H1 (cell line): ENCODE measurements around the gene CRKL. TPM values are rescaled to one million over a fixed set of nuclear protein-coding genes. Genes with fewer than 3 reads are reported as not detected.

Experiments
- CTCF ChIA-PET: fragments of 300-600 bp; sonication (Branson Sonifier 250); formaldehyde crosslinking; loops from one replicate; lab custom pipeline; 2021; ENCODE audit not compliant: partially characterized antibody; lab: Charles Lee
- POLR2A ChIA-PET: fragments of 300-600 bp; sonication (Branson Sonifier 250); formaldehyde crosslinking; loops from one replicate; lab custom pipeline; 2021; ENCODE audit warnings: inconsistent platforms; ENCODE audit not compliant: partially characterized antibody; lab: Charles Lee
- DNase-seq, 2 experiments: peaks; one replicate each; pipeline versions ENCODE4 v3.0.0 to v3.0.0-alpha.2; 2010 to 2022; ENCODE audit warnings: low spot score in 2 of 2, low read depth in 1 of 2, mixed read lengths in 1 of 2
- FAIRE-seq: peaks from 2 replicates; lab custom pipeline; 2011; peaks lifted over from hg19 to GRCh38; lab: Jason Lieb, UNC
- H2AFZ ChIP-seq: 2 replicates; pipeline ENCODE4 v1.8.1; 2012; ENCODE audit warnings: low read length, inconsistent platforms
- H2AK5ac ChIP-seq: 2 replicates; pipeline ENCODE4 v1.6.1; 2013; ENCODE audit warnings: low read depth, low read length
- H2BK120ac ChIP-seq: replicated peaks from 2 replicates; pipeline ENCODE3; 2013; ENCODE audit warnings: low read depth, low read length, inconsistent platforms
- H2BK12ac ChIP-seq: 2 replicates; pipeline ENCODE4 v1.6.1; 2013; ENCODE audit warnings: low read depth, low read length
- H2BK15ac ChIP-seq: 2 replicates; pipeline ENCODE4 v1.6.1; 2013; ENCODE audit warnings: low read length
- H2BK20ac ChIP-seq: 2 replicates; pipeline ENCODE4 v1.6.1; 2013; ENCODE audit warnings: low read length
- H2BK5ac ChIP-seq: 2 replicates; pipeline ENCODE4 v1.6.1; 2013; ENCODE audit warnings: low read depth, low read length
- H3K14ac ChIP-seq: 2 replicates; pipeline ENCODE4 v1.6.1; 2013; ENCODE audit warnings: inconsistent platforms; ENCODE audit not compliant: insufficient read length
- H3K18ac ChIP-seq: 2 replicates; pipeline ENCODE4 v1.6.1; 2013; ENCODE audit warnings: low read length; ENCODE audit errors: extremely low read depth
- H3K23ac ChIP-seq: 2 replicates; pipeline ENCODE4 v1.6.1; 2013; ENCODE audit warnings: inconsistent platforms; ENCODE audit not compliant: insufficient read length
- H3K23me2 ChIP-seq: 2 replicates; pipeline ENCODE4 v1.6.1; 2013; ENCODE audit warnings: low read depth, low read length
- H3K27ac ChIP-seq: 2 replicates; pipeline ENCODE4 v1.6.1; 2011; ENCODE audit warnings: low read depth, low read length, inconsistent platforms
- H3K27me3 ChIP-seq, 4 experiments: replicated peaks in 1 of 4; 1 replicate in 1 of 4; 2 replicates in 3 of 4; pipeline versions ENCODE4 v1.6.1 to v1.8.1; 2011 to 2013; ENCODE audit warnings: low read length in 3 of 4, mild to moderate bottlenecking in 3 of 4, inconsistent platforms in 2 of 4, mixed read lengths in 2 of 4, moderate library complexity in 1 of 4; ENCODE audit not compliant: control insufficient read depth in 3 of 4, insufficient read depth in 3 of 4; ENCODE audit errors: extremely low read depth in 1 of 4
- H3K36me3 ChIP-seq, 4 experiments: 2 replicates each; pipeline versions ENCODE4 v1.6.1 to v1.8.1; 2011 to 2013; ENCODE audit warnings: mild to moderate bottlenecking in 4 of 4, low read length in 3 of 4, moderate library complexity in 2 of 4, control low read depth in 1 of 4, inconsistent platforms in 1 of 4; ENCODE audit not compliant: insufficient read depth in 4 of 4, control insufficient read depth in 2 of 4
- H3K4ac ChIP-seq: replicated peaks from 2 replicates; pipeline ENCODE3; 2013; ENCODE audit warnings: low read length, low read depth, mixed read lengths, inconsistent platforms; ENCODE audit not compliant: insufficient read length
- H3K4me1 ChIP-seq, 4 experiments: replicated peaks in 1 of 4; 1 replicate in 1 of 4; 2 replicates in 3 of 4; pipeline versions ENCODE4 v1.6.1 to v1.8.1; 2011 to 2013; ENCODE audit warnings: low read length in 3 of 4, inconsistent platforms in 2 of 4, mixed read lengths in 1 of 4; ENCODE audit not compliant: insufficient read depth in 4 of 4, control insufficient read depth in 3 of 4
- H3K4me2 ChIP-seq, 2 experiments: 2 replicates each; pipeline versions ENCODE4 v1.6.1 to v1.8.1; 2011 to 2013; ENCODE audit warnings: low read depth in 2 of 2, low read length in 2 of 2, control low read depth in 1 of 2, inconsistent platforms in 1 of 2, mild to moderate bottlenecking in 1 of 2; ENCODE audit not compliant: insufficient read depth in 1 of 2
- H3K4me3 ChIP-seq, 4 experiments: fragments of 200-600, 300-600 bp in 1 of 4; sonication (generic), shearing (Covaris generic), sonication (Bioruptor Twin) in 1 of 4; 2 replicates each; pipeline versions ENCODE4 v1.5.1 to v1.8.1; 2011 to 2016; ENCODE audit warnings: low read length in 4 of 4, low read depth in 3 of 4, control low read depth in 2 of 4, inconsistent platforms in 2 of 4, mild to moderate bottlenecking in 2 of 4, mixed read lengths in 1 of 4, moderate library complexity in 1 of 4; ENCODE audit not compliant: insufficient read depth in 2 of 4; ENCODE audit errors: extremely low read depth in 1 of 4
- H3K56ac ChIP-seq: replicated peaks from 2 replicates; pipeline ENCODE3; 2013; ENCODE audit warnings: low read depth, mild to moderate bottlenecking, mixed read lengths, low read length, inconsistent platforms; ENCODE audit not compliant: insufficient read length
- H3K79me1 ChIP-seq: 2 replicates; pipeline ENCODE4 v1.6.1; 2013; ENCODE audit warnings: low read depth, low read length, control low read depth
- H3K79me2 ChIP-seq, 2 experiments: 2 replicates each; pipeline versions ENCODE4 v1.6.1 to v1.8.1; 2012 to 2013; ENCODE audit warnings: low read length in 2 of 2, mild to moderate bottlenecking in 2 of 2, inconsistent platforms in 1 of 2; ENCODE audit not compliant: insufficient read depth in 2 of 2, control insufficient read depth in 1 of 2
- H3K9ac ChIP-seq, 4 experiments: replicated peaks in 1 of 4; 1 replicate in 1 of 4; 2 replicates in 3 of 4; pipeline versions ENCODE4 v1.6.1 to v1.8.1; 2011 to 2013; ENCODE audit warnings: low read depth in 3 of 4, low read length in 3 of 4, control low read depth in 2 of 4, mild to moderate bottlenecking in 2 of 4, moderate library complexity in 2 of 4, inconsistent platforms in 1 of 4; ENCODE audit errors: extremely low read depth in 1 of 4
- H3K9me3 ChIP-seq, 2 experiments: 2 replicates each; pipeline versions ENCODE4 v1.6.1 to v1.8.1; 2012 to 2013; ENCODE audit warnings: mild to moderate bottlenecking in 2 of 2, moderate library complexity in 2 of 2, control low read depth in 1 of 2, inconsistent platforms in 1 of 2, low read depth in 1 of 2, low read length in 1 of 2, mixed read lengths in 1 of 2; ENCODE audit not compliant: insufficient read depth in 2 of 2
- H4K20me1 ChIP-seq, 2 experiments: replicated peaks in 1 of 2; 2 replicates each; pipeline versions ENCODE3 to v1.8.1; 2011 to 2013; ENCODE audit warnings: inconsistent platforms in 2 of 2, low read length in 2 of 2, mild to moderate bottlenecking in 1 of 2; ENCODE audit not compliant: insufficient read depth in 2 of 2, control insufficient read depth in 1 of 2
- H4K5ac ChIP-seq: 2 replicates; pipeline ENCODE4 v1.6.1; 2013; ENCODE audit warnings: low read length, low read depth, mixed read lengths, inconsistent platforms; ENCODE audit not compliant: insufficient read length
- H4K8ac ChIP-seq: 2 replicates; pipeline ENCODE4 v1.8.0; 2013; ENCODE audit warnings: mild to moderate bottlenecking, moderate library complexity, low read length, inconsistent platforms; ENCODE audit not compliant: insufficient read depth; ENCODE audit errors: extremely low read depth
- H4K91ac ChIP-seq: replicated peaks from 2 replicates; pipeline ENCODE3; 2013; ENCODE audit warnings: low read length, mixed read lengths, inconsistent platforms; ENCODE audit not compliant: insufficient read length
- BACH1 ChIP-seq: IDR thresholded peaks from 2 replicates; pipeline ENCODE4 v1.6.1; 2012; ENCODE audit warnings: low read length, improper control_type of control experiment
- CTCF ChIP-seq, 3 experiments: IDR thresholded peaks; 1 replicate in 2 of 3; 2 replicates in 1 of 3; pipeline versions ENCODE4 v1.5.1 to v1.6.1; 2011; ENCODE audit warnings: low read length in 3 of 3, mild to moderate bottlenecking in 3 of 3, inconsistent platforms in 2 of 3, low read depth in 1 of 3, moderate library complexity in 1 of 3; ENCODE audit not compliant: insufficient read depth in 1 of 3; ENCODE audit errors: control extremely low read depth in 1 of 3
- FOSL1 ChIP-seq: IDR thresholded peaks from 2 replicates; pipeline ENCODE4 v1.6.1; 2011; ENCODE audit warnings: mild to moderate bottlenecking, low read depth, low read length, moderate library complexity; ENCODE audit not compliant: insufficient read depth
- HDAC6 ChIP-seq: IDR thresholded peaks from one replicate; pipeline ENCODE4 v1.7.1; 2012; ENCODE audit warnings: low read depth, mild to moderate bottlenecking, inconsistent platforms, low read length, moderate library complexity
- RAD21 ChIP-seq, 2 experiments: IDR thresholded peaks in 1 of 2; conservative IDR thresholded peaks in 1 of 2; 2 replicates each; pipeline ENCODE4 v1.6.1; 2011; ENCODE audit warnings: low read depth in 2 of 2, low read length in 2 of 2, improper control_type of control experiment in 1 of 2, inconsistent platforms in 1 of 2, mild to moderate bottlenecking in 1 of 2, moderate library complexity in 1 of 2
- SIX5 ChIP-seq: IDR thresholded peaks from 2 replicates; pipeline ENCODE4 v1.6.1; 2011; ENCODE audit warnings: mild to moderate bottlenecking, low read depth, low read length
- USF2 ChIP-seq: IDR thresholded peaks from 2 replicates; pipeline ENCODE4 v1.6.1; 2011; ENCODE audit warnings: low read length, improper control_type of control experiment
- WGBS, 2 experiments: shearing (Covaris generic) in 1 of 2; methylation state at CpG; one replicate each; pipeline versions ENCODE4 v1.1.6 to v1.1.7; 2013 to 2015; ENCODE audit warnings: low lambda C conversion rate in 2 of 2, mixed read lengths in 2 of 2, inconsistent platforms in 1 of 2, low coverage in 1 of 2, missing lambda C conversion rate in 1 of 2; ENCODE audit not compliant: insufficient replicate concordance in 2 of 2, insufficient coverage in 1 of 2, insufficient read length in 1 of 2; ENCODE audit errors: extremely low coverage in 1 of 2, missing lambda C conversion rate in 1 of 2; 5-methylcytosine and 5-hydroxymethylcytosine counted together
- polyA plus RNA-seq, 7 experiments: library from polyadenylated mRNA; depleted of rRNA in 3 of 7; stranded (reverse) in 5 of 7; unstranded in 2 of 7; fragments of >200 nt in 5 of 7; fragments of 200-250 nt in 2 of 7; gene quantifications; 1 replicate in 5 of 7; 2 replicates in 1 of 7; 4 replicates in 1 of 7; pipeline versions ENCODE4 v1.2.1 to v1.2.3, GENCODE V29; 2011 to 2013; ENCODE audit warnings: missing spikeins in 2 of 7, mixed read lengths in 2 of 7
- total RNA-seq: library from RNA; stranded (reverse); fragmentation: NEBNext Ultra II Directional; extraction: Animal tissue kit (Norgen Biotek cat#: 25700); gene quantifications from 2 replicates; pipeline ENCODE4 v1.2.1, GENCODE V29; 2021

Gene CRKL
- total and polyA plus RNA-seq, 2 of the 8 experiments (the other 6 are each of a cell fraction or from before 2014, with no cell fraction given), result 34.5 to 94.5 TPM

GRCh38 chr22:20933910-20934309, 16.7 kb downstream of the CRKL start:
- Histone ChIP-seq H3K79me2 (peaks cover 52 to 97% of the 10 kb centered on the region in 2 experiments), H4K5ac (no peak overlapping the region), H3K27me3 (no peaks in the 10 kb centered on the region), H3K79me1 (peaks cover 10% of the 10 kb centered on the region), H2BK12ac (no peak overlapping the region), H3K23me2 (no peaks in the 10 kb centered on the region), H2BK5ac (no peak overlapping the region), H4K8ac (no peak overlapping the region), H3K4me1 (peaks cover 0 to 4% (median 0%) of the 10 kb centered on the region in 4 experiments; a peak in 2 of 7 replicates), H3K4me3 (no peak overlapping the region), H3K18ac (no peak overlapping the region), H4K91ac (no peak overlapping the region), H3K27ac (no peak overlapping the region), H3K23ac (no peak overlapping the region), H3K56ac (no peak overlapping the region), H3K36me3 (peaks cover 4 to 36% (median 13%) of the 10 kb centered on the region in 4 experiments; a peak in 7 of 8 replicates), H2BK20ac (no peak overlapping the region), H2BK120ac (no peak overlapping the region), H4K20me1 (peaks cover 31 to 34% of the 10 kb centered on the region in 2 experiments), H3K4ac (no peak overlapping the region), H3K14ac (no peak overlapping the region), H2AFZ (no peak overlapping the region), H3K4me2 (no peak overlapping the region), H3K9ac (no peak overlapping the region), H2AK5ac (no peak overlapping the region), H3K9me3 (no peaks in the 10 kb centered on the region), H2BK15ac (no peak overlapping the region)
- DNase-seq (no peak), FAIRE-seq (no peak)
- TF ChIP-seq USF2 (no peak), FOSL1 (no peak), CTCF (IDR thresholded peaks at IDR 0.05; ENCODE audit: control extremely low read depth in 1 of 3, insufficient read depth in 1 of 3, low read depth in 1 of 3, low read length in 3 of 3) (no peak), HDAC6 (no peak), BACH1 (no peak), RAD21 (IDR thresholded peaks at IDR 0.05 in 1 of 2, conservative IDR thresholded peaks at IDR 0.05 in 1 of 2; ENCODE audit: low read depth in 2 of 2, low read length in 2 of 2) (no peak), SIX5 (no peak)
- ChIA-PET CTCF (interaction anchor here (0.6 to 0.7 kb wide), 2 partner anchors 13 to 26 kb away, joined by 3 read pairs; no protein-coding TSS in a partner anchor), POLR2A (interaction anchor here (1.4 kb wide), 1 partner anchor 9 kb away, joined by 3 read pairs; no protein-coding TSS in a partner anchor)
- WGBS, 2 experiments, result 94% methylated on average over 7 of the region's 7 CpGs; no CpG with 5 or more reads in 1 of the 2 experiments
